ENCODE data around the gene MT1A.
"Not testable (repeated sequence)": the region's sequence is repeated elsewhere in the genome, so short reads cannot be mapped to it uniquely, and the experiment has no call there.

MT1A gene

GRCh38 chr16:56657555-56658326 is 19.3 kb downstream of the MT1A start, which contains the start of gene MT1F:
Gene MT1F, plus strand, starts transcription at chr16:56657959. Its CDS starts 100 bp downstream, at chr16:56658059.
- peak; percentile 58 for DNase-seq (ENCODE audit: low read depth)

GRCh38 chr16:56658327-56658875 is 19.9 kb downstream of the MT1A start:
- DNase-seq (ENCODE audit: low read depth), result no peak

- DNase-seq (ENCODE audit: low read depth), result no peak
Measured at GRCh38 chr16:56662357-56663354, 24.2 kb downstream of the MT1A start.

- DNase-seq (ENCODE audit: low read depth), result no peak
Measured at GRCh38 chr16:56664506-56664905, 26.0 kb downstream of the MT1A start.

- not testable (repeated sequence) for DNase-seq (ENCODE audit: low read depth)
Measured at GRCh38 chr16:56665286-56666261, 27.1 kb downstream of the MT1A start.

- DNase-seq (ENCODE audit: low read depth), result no peak
Measured at GRCh38 chr16:56667581-56668571, 29.4 kb downstream of the MT1A start, which contains the start of gene MT1G. Gene MT1G, minus strand, starts transcription at chr16:56668065. Its CDS starts 72 bp downstream, at chr16:56667993.

- DNase-seq (ENCODE audit: low read depth), result no peak
Measured at GRCh38 chr16:56669005-56669839, 30.8 kb downstream of the MT1A start, which contains the start of gene MT1H. Gene MT1H, plus strand, starts transcription at chr16:56669814. Its CDS starts 71 bp downstream, at chr16:56669885.

- DNase-seq (ENCODE audit: low read depth), result no peak
Measured at GRCh38 chr16:56669840-56670619, 31.6 kb downstream of the MT1A start.

GRCh38 chr16:56670620-56670934 is 32.1 kb downstream of the MT1A start:
- no peak for DNase-seq (ENCODE audit: low read depth)

- not testable (repeated sequence) for DNase-seq (ENCODE audit: low read depth)
Measured at GRCh38 chr16:56671691-56672090, 33.2 kb downstream of the MT1A start.

- DNase-seq (ENCODE audit: low read depth), result not testable (repeated sequence)
Measured at GRCh38 chr16:56672171-56672570, 33.7 kb downstream of the MT1A start.

- no peak for DNase-seq (ENCODE audit: low read depth)
Measured at GRCh38 chr16:56672761-56673536, 34.5 kb downstream of the MT1A start.

- no peak for DNase-seq (ENCODE audit: low read depth)
Measured at GRCh38 chr16:56673921-56674320, 35.5 kb downstream of the MT1A start.

GRCh38 chr16:56674570-56674969 is 36.1 kb downstream of the MT1A start:
- DNase-seq (ENCODE audit: low read depth), result not testable (repeated sequence)

- DNase-seq (ENCODE audit: low read depth), result no peak
Measured at GRCh38 chr16:56675685-56676210, 37.3 kb downstream of the MT1A start.

GRCh38 chr16:56677474-56677873 is 39.0 kb downstream of the MT1A start:
- no peak for DNase-seq (ENCODE audit: low read depth)
